ENCODE results near the gene FRRS1L. TPM values are rescaled to one million over a fixed set of nuclear protein-coding genes. Genes with fewer than 3 reads are reported as not detected.

The FRRS1L gene
- total RNA-seq, result 12.8 TPM

GRCh38 chr9:109166771-109167601 is at the start of gene FRRS1L:
TSS of gene FRRS1L (minus strand) at chr9:109167249. CDS start at chr9:109167138, 111 bp downstream.
- ATAC-seq, result peak; percentile 69
- no peak for DNase-seq (ENCODE audit: low spot score)
- intact Hi-C loops (cut with DNase I), result no loop called here

DNA sequence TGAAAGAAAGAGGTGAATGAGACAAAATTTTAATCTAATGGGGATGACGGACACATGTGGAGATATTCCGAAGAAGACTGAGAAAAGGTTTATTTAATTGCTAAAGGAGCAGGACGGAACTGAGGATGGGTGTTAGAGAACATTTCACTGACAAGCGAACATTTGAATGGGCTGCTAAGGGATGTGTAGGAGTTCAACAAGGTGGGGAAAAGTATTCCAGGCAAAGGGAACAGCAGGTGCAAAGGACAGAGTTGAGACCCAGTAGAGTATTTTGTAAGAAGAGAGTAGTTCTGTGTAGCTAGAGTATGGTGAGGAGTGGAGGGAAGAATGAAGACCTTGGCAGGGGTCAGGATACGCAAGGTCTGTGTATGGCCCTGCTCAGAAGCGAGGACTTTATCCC is 47.4 kb upstream of the FRRS1L start:
- no peak for DNase-seq (ENCODE audit: low spot score)
- intact Hi-C loops (cut with DNase I), result no loop called here
- ATAC-seq, result no peak

DNA sequence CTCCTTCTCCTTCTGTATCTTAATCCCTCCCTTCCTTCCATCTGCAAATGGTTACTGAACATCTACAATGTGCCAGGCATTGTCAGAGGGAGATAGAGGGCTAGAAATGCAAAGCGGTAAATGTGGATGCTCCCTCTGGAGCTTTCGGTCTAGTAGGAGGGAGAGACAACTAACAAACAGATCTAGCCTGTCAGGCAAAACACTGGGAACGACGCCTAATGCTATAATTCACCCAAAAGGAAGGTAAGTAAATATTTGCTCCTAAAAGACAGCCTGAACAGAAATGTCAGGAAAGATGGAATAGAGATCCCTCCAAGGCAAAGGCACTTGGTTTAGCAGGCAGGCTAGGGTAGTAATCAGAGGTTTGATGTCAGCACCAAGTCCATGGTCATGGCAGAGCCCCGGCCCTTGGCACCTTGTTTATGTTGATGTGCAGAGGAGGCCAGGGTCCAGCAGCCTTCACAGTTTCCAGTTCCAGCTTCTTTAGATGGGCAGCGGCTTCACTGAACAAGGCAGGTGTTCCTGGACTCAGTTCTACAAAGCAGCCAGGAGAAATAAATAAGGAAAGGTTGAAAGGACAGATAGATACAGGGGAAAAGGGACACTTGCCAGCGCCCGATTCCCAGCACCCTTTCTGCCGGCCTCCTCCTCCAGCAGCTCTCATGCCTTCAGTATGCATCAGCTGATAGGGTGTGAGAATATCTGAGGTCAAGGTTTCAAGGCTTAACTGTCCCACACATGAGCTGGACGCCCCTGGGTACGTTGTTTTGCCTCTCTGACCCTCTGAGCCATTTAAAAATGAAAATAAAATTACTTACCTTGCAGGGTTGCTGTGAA is 46.5 kb upstream of the FRRS1L start:
- ATAC-seq, result no peak
- no peak for DNase-seq (ENCODE audit: low spot score)
- intact Hi-C loops (cut with DNase I), result no loop called here

- no peak for ATAC-seq
- intact Hi-C loops (cut with DNase I), result no loop called here
- no peak for DNase-seq (ENCODE audit: low spot score)
Observed at GRCh38 chr9:109212768-109213167, 45.7 kb upstream of the FRRS1L start.

DNA sequence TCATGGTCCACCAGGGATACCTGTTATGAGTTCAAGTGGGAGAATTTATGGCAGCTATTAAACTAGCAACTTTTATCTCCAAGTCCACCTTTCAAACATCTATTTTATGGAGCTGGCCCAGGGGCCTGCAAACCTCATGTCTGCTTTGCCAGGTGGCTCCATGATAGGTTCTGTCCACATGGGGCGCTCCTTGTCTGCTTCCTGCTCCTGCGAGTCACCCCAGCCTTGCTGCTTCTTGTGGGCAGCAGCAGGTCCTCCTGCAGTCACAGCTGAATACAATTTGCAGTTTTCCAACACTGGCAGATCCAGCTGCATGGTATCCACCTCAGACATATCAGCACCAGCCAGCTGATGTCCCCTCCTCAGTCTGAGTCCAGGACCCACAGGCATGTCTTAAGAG is 39.6 kb upstream of the FRRS1L start:
- intact Hi-C loops (cut with DNase I), result no loop called here
- DNase-seq (ENCODE audit: low spot score) (no peak), ATAC-seq (no peak)

DNA sequence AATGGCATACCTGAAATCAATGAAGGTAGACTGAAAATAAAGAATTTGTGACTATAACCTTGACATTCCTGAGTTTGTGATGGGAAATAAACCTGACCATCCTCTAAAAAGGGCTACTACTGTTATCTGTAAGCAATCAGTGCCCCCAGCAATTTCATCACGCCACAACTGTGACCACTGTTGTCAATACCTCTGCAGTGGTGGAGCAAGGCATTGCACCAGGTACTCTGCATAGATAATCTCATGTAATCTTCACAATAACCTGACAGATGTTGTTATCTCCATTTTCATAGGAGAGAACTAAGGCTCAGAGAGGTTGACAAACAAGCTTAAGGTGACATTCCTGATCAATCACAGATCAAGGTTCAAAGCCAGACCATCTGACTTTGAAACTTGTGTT is 38.5 kb upstream of the FRRS1L start:
- intact Hi-C loops (cut with DNase I), result no loop called here
- ATAC-seq (no peak), DNase-seq (ENCODE audit: low spot score) (no peak)

DNA sequence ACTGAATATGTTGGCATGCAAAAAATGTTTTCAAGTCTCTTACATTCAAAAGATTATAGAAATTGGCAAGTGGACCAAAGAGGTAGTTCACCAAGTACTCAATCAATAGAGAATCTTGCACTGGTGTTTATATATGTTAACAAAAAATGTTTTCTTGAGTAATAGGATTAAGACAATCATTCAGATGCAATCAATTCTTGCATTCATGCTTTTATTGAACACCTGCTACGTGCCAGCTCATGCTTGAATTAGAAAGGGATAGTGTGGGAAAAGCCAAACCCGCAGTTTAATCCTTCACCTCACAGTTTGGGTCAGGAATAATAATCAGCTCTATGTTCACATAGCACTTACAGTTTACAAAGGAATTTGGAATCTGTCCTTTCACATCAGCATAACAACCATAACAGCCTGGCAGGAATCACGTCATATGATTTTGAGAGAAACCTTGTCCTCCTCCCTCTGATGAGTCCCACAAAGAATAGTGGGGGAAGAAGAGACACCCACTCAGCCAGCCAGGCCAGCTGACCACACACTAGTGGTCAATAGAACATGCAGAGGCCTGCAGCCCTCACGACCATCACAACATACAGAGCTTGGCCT is 36.8 kb upstream of the FRRS1L start:
- no peak for ATAC-seq
- DNase-seq (ENCODE audit: low spot score), result no peak
- intact Hi-C loops (cut with DNase I), result no loop called here

DNA sequence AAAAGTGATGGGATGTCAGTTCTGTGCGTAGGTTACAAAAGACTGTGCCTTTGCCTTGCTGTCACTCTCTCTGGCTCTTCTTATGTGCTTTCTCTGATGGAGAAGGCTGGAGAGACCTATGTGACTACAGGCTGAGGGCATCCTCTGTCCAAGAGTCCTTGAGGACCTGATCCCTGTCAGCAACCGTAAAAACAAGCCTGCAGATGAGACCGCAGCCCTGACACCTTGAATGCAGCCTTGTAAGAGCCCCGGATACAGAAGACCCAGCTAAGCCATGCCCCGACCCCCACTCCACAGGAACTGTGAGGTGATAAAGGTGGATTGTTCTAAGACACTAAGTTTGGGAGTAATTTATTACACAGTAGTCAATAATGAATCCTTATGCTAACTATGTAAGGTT is 32.6 kb upstream of the FRRS1L start:
- intact Hi-C loops (cut with DNase I), result no loop called here
- DNase-seq (ENCODE audit: low spot score) (no peak), ATAC-seq (no peak)

DNA sequence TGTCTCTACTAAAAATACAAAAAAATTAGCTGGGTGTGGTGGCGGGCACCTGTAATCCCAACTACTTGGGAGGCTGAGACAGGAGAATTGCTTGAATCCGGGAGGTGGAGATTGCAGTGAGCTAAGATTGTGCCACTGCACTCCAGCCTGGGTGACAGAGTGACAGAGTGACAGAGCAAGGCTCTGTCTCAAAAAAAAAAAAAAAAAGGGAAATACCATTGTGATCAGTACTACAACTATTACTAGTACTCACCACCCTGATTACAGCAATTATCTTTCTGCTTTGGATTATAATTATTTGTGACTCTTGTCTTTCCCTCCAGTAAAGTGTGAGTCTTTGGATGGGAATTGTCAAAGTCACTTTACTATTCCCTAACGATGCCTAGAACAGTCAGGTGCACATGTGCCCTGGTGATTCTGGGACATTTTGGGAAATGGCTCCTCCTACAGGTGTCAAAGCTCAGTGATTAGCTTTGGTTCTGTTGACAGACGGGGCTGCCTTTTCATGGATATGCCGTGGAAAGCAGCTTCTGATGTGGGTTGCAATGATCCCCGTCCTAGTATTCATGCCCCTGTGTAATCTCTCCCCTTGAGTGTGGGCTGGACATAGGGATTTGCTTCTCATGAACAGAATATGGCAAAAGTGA is 31.8 kb upstream of the FRRS1L start:
- intact Hi-C loops (cut with DNase I), result no loop called here
- DNase-seq (ENCODE audit: low spot score), result no peak
- ATAC-seq, result no peak

DNA sequence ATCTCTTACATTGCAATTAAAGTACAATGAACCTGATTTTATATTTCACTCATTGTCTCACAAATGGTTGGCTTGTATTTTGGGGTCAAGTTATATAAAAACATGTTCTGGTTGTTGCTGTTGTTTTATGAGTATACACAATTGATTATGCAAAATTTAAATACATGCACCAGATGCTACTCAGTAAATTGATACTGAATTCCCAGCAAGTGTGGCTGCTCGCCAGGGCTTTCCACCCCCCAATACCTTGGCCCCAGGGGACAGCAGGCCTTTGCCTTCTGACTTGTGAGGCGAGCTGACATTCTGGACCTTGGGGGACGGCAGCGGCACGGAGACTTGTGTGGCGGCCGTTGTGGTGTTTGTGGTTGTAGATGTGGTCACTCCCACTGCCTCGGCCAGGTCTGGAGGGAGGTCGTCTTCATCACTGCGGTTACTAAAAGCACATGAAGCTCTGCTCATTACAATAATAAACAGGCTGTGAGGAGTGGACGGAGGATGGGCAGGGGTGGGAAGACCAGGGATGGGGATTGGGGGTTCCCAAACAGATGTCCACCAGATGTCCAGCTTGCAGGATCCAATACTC is 27.0 kb upstream of the FRRS1L start:
- intact Hi-C loops (cut with DNase I), result no loop called here
- DNase-seq (ENCODE audit: low spot score) (no peak), ATAC-seq (peak; percentile 42)

- no peak for ATAC-seq
- intact Hi-C loops (cut with DNase I), result no loop called here
- no peak for DNase-seq (ENCODE audit: low spot score)
Observed at GRCh38 chr9:109192732-109193361, 25.8 kb upstream of the FRRS1L start.

DNA sequence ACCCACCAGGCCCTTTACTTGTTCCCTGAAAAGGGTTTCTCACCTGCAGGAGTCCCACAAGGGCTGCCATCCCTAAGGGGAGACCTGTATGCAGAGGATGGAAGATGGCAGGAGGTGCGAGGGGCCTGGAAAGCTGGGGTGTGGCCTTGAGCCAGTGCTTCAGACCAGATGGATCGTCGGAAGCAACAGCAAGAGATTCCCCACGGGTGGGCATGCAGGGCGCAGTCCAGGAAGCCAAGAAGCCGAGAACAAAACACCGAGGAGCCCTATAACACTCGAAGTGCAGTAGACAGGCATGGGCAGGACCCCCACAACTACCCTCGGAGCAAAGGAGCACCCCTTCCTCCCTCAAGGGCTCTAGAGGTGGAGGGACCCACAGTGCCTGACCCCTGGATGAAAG is 24.7 kb upstream of the FRRS1L start:
- DNase-seq (ENCODE audit: low spot score) (no peak), ATAC-seq (no peak)
- intact Hi-C loops (cut with DNase I), result no loop called here

- intact Hi-C loops (cut with DNase I), result no loop called here
- DNase-seq (ENCODE audit: low spot score), result no peak
- ATAC-seq, result no peak
Observed at GRCh38 chr9:109190151-109190550, 23.1 kb upstream of the FRRS1L start.

GRCh38 chr9:109186857-109187520 is 19.9 kb upstream of the FRRS1L start:
- ATAC-seq (no peak), DNase-seq (ENCODE audit: low spot score) (no peak)
- intact Hi-C loops (cut with DNase I), result no loop called here

- DNase-seq (ENCODE audit: low spot score) (no peak), ATAC-seq (peak; percentile 32)
- intact Hi-C loops (cut with DNase I), result no loop called here
Observed at GRCh38 chr9:109182940-109183798, 16.1 kb upstream of the FRRS1L start.

DNA sequence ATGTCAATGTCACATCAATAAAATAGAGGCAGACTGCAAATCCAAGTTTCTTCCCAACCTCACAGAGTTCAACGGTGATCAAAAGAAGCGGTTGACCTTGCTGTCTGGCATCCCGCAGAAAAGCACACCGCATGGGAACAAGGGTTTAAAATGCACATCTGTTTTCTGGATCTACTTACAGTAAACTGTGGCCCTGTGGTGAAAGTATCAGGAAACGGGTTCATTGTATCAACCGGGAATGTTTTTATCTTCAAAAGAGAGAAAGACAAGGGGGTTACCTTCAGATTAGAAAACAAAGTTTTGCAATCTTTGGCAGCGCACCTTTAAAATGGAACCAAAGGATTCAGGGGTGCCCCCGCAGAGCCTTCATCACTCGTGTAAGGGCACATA is 15.5 kb upstream of the FRRS1L start:
- intact Hi-C loops (cut with DNase I), result no loop called here
- DNase-seq (ENCODE audit: low spot score) (no peak), ATAC-seq (no peak)

DNA sequence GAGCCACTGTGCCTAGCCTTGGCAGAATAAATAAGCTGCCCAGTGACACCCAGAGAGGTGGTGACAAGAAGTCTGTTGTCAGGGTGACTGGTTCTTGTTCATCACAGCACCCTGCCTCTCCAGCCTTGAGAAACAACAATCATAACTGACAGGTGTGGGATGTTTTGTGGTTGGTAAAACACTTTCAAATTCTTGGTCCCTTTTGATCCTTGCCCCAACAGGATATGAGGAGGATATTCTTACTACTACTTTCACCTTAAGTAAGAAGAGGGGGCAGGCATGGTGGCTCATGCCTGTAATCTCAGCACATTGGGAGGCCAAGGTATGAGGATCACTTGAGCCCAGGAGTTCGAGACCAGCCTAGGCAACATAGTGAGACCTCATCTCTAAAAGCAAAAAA is 14.2 kb upstream of the FRRS1L start:
- intact Hi-C loops (cut with DNase I), result no loop called here
- DNase-seq (ENCODE audit: low spot score), result no peak
- ATAC-seq, result no peak
